PFSK-1 (cell line): ENCODE measurements around the gene SEC14L3.

Source experiments
- FOXP2 ChIP-seq: optimal IDR thresholded peaks from 2 replicates; pipeline ENCODE3; 2011; ENCODE audit warnings: borderline replicate concordance, control low read depth, inconsistent platforms; ENCODE audit not compliant: insufficient read depth; ENCODE audit errors: extremely low read length, extremely low read depth
- POLR2AphosphoS5 ChIP-seq: IDR thresholded peaks from 2 replicates; pipeline ENCODE4 v1.6.1; 2012; ENCODE audit warnings: low read depth, mild to moderate bottlenecking, control low read depth, low read length, moderate library complexity
- REST ChIP-seq, 2 experiments: IDR thresholded peaks; 2 replicates each; pipeline versions ENCODE4 v1.6.1 to v1.8.0; 2011 to 2012; ENCODE audit warnings: low read depth in 2 of 2, low read length in 2 of 2, control low read depth in 1 of 2, inconsistent platforms in 1 of 2, mild to moderate bottlenecking in 1 of 2, moderate library complexity in 1 of 2; ENCODE audit not compliant: insufficient read depth in 1 of 2
- SIN3A ChIP-seq: IDR thresholded peaks from 2 replicates; pipeline ENCODE4 v1.6.1; 2012; ENCODE audit warnings: mild to moderate bottlenecking, low read length, moderate library complexity, borderline replicate concordance; ENCODE audit not compliant: insufficient read depth
- TAF1 ChIP-seq: IDR thresholded peaks from 2 replicates; pipeline ENCODE4 v1.6.1; 2012; ENCODE audit warnings: low read length, control low read depth, borderline replicate concordance; ENCODE audit not compliant: insufficient read depth

SEC14L3 gene

GRCh38 chr22:30434843-30435242 lies 37.0 kb downstream of the SEC14L3 start:
- TF ChIP-seq SIN3A (no peak), FOXP2 (no peak), POLR2AphosphoS5 (no peak), TAF1 (no peak), REST (IDR thresholded peaks at IDR 0.05; ENCODE audit: insufficient read depth in 1 of 2, low read depth in 2 of 2, low read length in 2 of 2) (no peak)

GRCh38 chr22:30433773-30434172 lies 38.0 kb downstream of the SEC14L3 start:
- TF ChIP-seq SIN3A (no peak), TAF1 (no peak), FOXP2 (no peak), POLR2AphosphoS5 (no peak), REST (IDR thresholded peaks at IDR 0.05; ENCODE audit: insufficient read depth in 1 of 2, low read depth in 2 of 2, low read length in 2 of 2) (no peak)

- no peak for TF ChIP-seq REST (IDR thresholded peaks at IDR 0.05; ENCODE audit: insufficient read depth in 1 of 2, low read depth in 2 of 2, low read length in 2 of 2)
- no peak for TF ChIP-seq TAF1
- no peak for TF ChIP-seq POLR2AphosphoS5
- no peak for TF ChIP-seq FOXP2
- TF ChIP-seq SIN3A: no peak
These were observed 38.6 kb downstream of the SEC14L3 start for GRCh38 chr22:30433227-30433626.

- TF ChIP-seq REST (IDR thresholded peaks at IDR 0.05; ENCODE audit: insufficient read depth in 1 of 2, low read depth in 2 of 2, low read length in 2 of 2): no peak
- no peak for TF ChIP-seq TAF1
- no peak for TF ChIP-seq SIN3A
- no peak for TF ChIP-seq FOXP2
- no peak for TF ChIP-seq POLR2AphosphoS5
These were observed 39.3 kb downstream of the SEC14L3 start for GRCh38 chr22:30432520-30432919.

GRCh38 chr22:30432096-30432495 lies 39.7 kb downstream of the SEC14L3 start:
- TF ChIP-seq TAF1 (no peak), FOXP2 (no peak), POLR2AphosphoS5 (no peak), REST (IDR thresholded peaks at IDR 0.05; ENCODE audit: insufficient read depth in 1 of 2, low read depth in 2 of 2, low read length in 2 of 2) (no peak), SIN3A (no peak)
